Stimulated activated naive B cell treated with anti-CD40 and anti-IgM and Interleukin-4, amounts not matched to agents 10 μg/mL and 1 μg/mL and 100 μg/mL, for 72 hours (primary cell): Measurements from ENCODE around the gene TP53TG5.

Experiments used
- ATAC-seq, 2 donors: fragments of 150-1000 bp; cut with Tn5 transposase; replicated peaks; 2 replicates each; pipeline ENCODE4 v1.10.0; 2021; ENCODE audit warnings: moderate library complexity in 1 of 2
- DNase-seq: peaks from one replicate; pipeline ENCODE4 v3.0.0; 2021
- H3K27ac Mint-ChIP-seq: one replicate; pipeline ENCODE4 v1.8.0; 2022; ENCODE audit warnings: mild to moderate bottlenecking, mixed read lengths
- H3K27me3 Mint-ChIP-seq, 2 donors: one replicate each; pipeline ENCODE4 v1.8.0; 2022; ENCODE audit warnings: mixed read lengths in 2 of 2
- H3K36me3 Mint-ChIP-seq, 2 donors: one replicate each; pipeline ENCODE4 v1.8.0; 2022; ENCODE audit warnings: mixed read lengths in 2 of 2, mild to moderate bottlenecking in 1 of 2
- H3K4me1 Mint-ChIP-seq, 2 donors: one replicate each; pipeline ENCODE4 v1.8.0; 2022; ENCODE audit warnings: mixed read lengths in 2 of 2, mild to moderate bottlenecking in 1 of 2
- H3K4me3 Mint-ChIP-seq, 2 donors: one replicate each; pipeline ENCODE4 v1.8.0; 2022; ENCODE audit warnings: mild to moderate bottlenecking in 2 of 2, mixed read lengths in 2 of 2, moderate library complexity in 1 of 2
- H3K9me3 Mint-ChIP-seq, 2 donors: one replicate each; pipeline ENCODE4 v1.8.0; 2022; ENCODE audit warnings: mixed read lengths in 2 of 2, mild to moderate bottlenecking in 1 of 2

TP53TG5 gene

DNA sequence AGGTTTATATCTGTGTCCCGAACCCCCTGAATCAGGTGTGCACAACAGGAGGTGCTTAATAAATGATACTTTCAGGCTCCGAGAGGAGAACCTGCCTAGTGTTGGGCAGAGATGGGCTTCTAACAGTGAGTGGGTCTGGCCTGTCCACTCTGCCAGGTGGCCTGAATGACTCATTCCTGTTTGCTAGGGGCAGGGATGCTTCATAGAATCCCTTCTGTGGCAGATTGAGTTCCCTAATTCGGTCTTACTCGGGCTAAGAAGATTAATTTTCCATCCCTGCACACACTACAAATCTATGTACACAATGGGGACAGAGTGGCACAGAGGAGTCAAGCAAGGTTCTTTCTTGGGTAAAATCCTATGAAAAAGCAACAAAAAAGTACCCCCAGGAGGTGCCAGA, 49.7 kb downstream of the TP53TG5 start:
- Mint-ChIP-seq H3K36me3 (no peaks in the 10 kb centered on the region), H3K27ac (no peak overlapping the region), H3K4me3 (no peak overlapping the region), H3K27me3 (no peaks in the 10 kb centered on the region), H3K4me1 (peaks cover 3 to 7% of the 10 kb centered on the region in 2 donors), H3K9me3 (no peaks in the 10 kb centered on the region)
- ATAC-seq (no peak), DNase-seq (no peak)

DNA sequence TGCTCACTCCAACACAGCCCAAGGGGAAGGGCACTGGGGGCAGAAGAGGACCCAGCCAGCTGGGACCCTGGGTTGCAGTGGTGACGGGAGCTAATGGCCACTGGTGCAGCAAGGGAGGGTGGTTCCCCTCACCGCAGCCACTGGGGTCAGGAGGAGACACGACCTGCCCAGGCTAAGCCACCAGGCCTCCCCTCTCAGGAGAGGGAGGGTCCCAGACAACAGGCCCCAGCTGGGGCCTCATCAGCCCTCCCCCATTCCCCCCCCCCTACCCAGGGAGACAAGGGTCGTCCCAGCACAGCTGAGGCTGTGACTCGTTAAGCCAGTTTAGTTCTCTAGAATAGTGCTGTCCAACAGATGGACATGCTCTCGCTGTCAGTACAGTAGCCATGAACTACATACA, 52.8 kb downstream of the TP53TG5 start:
- H3K4me3 Mint-ChIP-seq, result no peak overlapping the region
- H3K36me3 Mint-ChIP-seq, result peaks cover 0 to 2% of the 10 kb centered on the region in 2 donors
- H3K27ac Mint-ChIP-seq, result no peak overlapping the region
- ATAC-seq (no peak), DNase-seq (no peak)
- no peaks in the 10 kb centered on the region for H3K27me3 Mint-ChIP-seq
- peaks cover 7 to 17% of the 10 kb centered on the region in 2 donors for H3K4me1 Mint-ChIP-seq
- H3K9me3 Mint-ChIP-seq, result peaks cover 0 to 1% of the 10 kb centered on the region in 2 donors

DNA sequence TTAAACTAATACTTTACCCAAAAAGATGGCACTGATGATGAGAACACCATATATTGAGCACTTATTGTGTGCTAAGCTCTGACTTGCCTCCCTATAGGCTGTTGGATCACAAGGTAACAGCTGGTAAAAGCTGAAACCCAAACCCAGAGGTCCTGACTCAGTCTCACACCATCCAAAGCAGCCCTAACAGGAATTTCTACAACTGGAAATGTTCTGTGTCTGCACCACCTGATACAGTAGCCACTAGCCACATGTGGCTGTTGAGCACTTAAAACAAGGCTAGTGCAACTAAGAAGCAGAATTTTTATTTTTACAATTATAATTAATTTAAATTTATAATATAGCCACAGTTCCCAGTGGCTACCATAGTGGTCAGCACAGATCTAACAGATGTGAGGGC, 54.4 kb downstream of the TP53TG5 start:
- peaks cover 0 to 1% of the 10 kb centered on the region in 2 donors for H3K9me3 Mint-ChIP-seq
- H3K27me3 Mint-ChIP-seq, result no peaks in the 10 kb centered on the region
- H3K4me1 Mint-ChIP-seq, result peaks cover 10 to 23% of the 10 kb centered on the region in 2 donors
- DNase-seq (no peak), ATAC-seq (no peak)
- H3K27ac Mint-ChIP-seq, result no peak overlapping the region
- H3K36me3 Mint-ChIP-seq, result peaks cover 0 to 2% of the 10 kb centered on the region in 2 donors
- H3K4me3 Mint-ChIP-seq, result no peak overlapping the region

DNA sequence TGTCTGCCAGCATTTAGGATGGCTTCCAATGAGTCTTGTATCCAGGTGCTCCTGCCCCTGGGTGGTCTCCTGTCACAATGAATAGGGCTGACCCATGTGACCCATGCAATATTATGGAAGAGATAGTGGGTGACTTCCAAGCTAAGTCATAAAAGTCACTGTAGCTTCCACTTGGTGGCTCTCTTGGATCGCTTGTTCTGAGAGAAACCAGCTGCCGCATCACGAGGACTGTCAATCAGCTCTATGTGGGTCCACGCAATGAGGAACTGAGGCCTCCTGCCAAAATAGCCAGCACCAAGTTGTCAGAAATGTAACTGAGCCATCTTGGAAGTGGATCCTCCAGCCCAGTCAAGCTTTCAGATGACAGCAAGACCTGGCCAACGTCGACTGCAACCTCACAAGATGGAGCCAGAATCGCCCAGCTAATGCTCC, 55.2 kb downstream of the TP53TG5 start:
- peak; percentile 68 to 70 for ATAC-seq
- peak; percentile 52 for DNase-seq
- Mint-ChIP-seq H3K4me1 (peaks cover 15 to 27% of the 10 kb centered on the region in 2 donors), H3K36me3 (peaks cover 0 to 2% of the 10 kb centered on the region in 2 donors), H3K4me3 (no peak overlapping the region), H3K27ac (no peak overlapping the region), H3K9me3 (peaks cover 0 to 1% of the 10 kb centered on the region in 2 donors), H3K27me3 (peaks cover 0 to 1% of the 10 kb centered on the region in 2 donors)
